PFSK-1 (cell line): ENCODE measurements around the gene EHBP1L1.

ENCODE experiments used
- FOXP2 ChIP-seq: optimal IDR thresholded peaks from 2 replicates; pipeline ENCODE3; 2011; ENCODE audit warnings: borderline replicate concordance, control low read depth, inconsistent platforms; ENCODE audit not compliant: insufficient read depth; ENCODE audit errors: extremely low read length, extremely low read depth
- POLR2AphosphoS5 ChIP-seq: IDR thresholded peaks from 2 replicates; pipeline ENCODE4 v1.6.1; 2012; ENCODE audit warnings: low read depth, mild to moderate bottlenecking, control low read depth, low read length, moderate library complexity
- SIN3A ChIP-seq: IDR thresholded peaks from 2 replicates; pipeline ENCODE4 v1.6.1; 2012; ENCODE audit warnings: mild to moderate bottlenecking, low read length, moderate library complexity, borderline replicate concordance; ENCODE audit not compliant: insufficient read depth
- TAF1 ChIP-seq: IDR thresholded peaks from 2 replicates; pipeline ENCODE4 v1.6.1; 2012; ENCODE audit warnings: low read length, control low read depth, borderline replicate concordance; ENCODE audit not compliant: insufficient read depth
- TF ChIP-seq, protein P1 (sequence below), 2 experiments: IDR thresholded peaks; 2 replicates each; pipeline versions ENCODE4 v1.6.1 to v1.8.0; 2011 to 2012; ENCODE audit warnings: low read depth in 2 of 2, low read length in 2 of 2, control low read depth in 1 of 2, inconsistent platforms in 1 of 2, mild to moderate bottlenecking in 1 of 2, moderate library complexity in 1 of 2; ENCODE audit not compliant: insufficient read depth in 1 of 2

The EHBP1L1 gene

DNA sequence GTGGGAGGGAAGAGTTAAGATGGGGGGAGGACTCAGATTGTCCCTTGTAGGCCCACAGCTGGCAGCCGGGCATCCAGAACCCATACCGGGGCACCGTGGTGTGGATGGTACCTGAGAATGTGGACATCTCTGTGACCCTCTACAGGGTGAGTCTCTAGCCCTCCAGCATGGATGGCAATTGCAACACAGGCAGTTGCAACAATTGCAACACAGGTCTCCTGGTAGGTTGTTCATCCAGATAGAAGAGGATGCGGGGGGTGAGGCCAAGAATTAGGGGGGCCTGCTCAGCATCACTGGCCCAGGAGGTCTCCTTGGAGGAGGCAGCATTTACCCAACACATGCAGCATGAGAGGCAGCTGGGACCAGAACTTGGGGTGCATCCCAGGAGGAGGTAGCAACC, 3.4 kb downstream of the EHBP1L1 start:
- TF ChIP-seq SIN3A (no peak), POLR2AphosphoS5 (no peak), TAF1 (no peak), FOXP2 (no peak)
- TF ChIP-seq, protein P1, sequence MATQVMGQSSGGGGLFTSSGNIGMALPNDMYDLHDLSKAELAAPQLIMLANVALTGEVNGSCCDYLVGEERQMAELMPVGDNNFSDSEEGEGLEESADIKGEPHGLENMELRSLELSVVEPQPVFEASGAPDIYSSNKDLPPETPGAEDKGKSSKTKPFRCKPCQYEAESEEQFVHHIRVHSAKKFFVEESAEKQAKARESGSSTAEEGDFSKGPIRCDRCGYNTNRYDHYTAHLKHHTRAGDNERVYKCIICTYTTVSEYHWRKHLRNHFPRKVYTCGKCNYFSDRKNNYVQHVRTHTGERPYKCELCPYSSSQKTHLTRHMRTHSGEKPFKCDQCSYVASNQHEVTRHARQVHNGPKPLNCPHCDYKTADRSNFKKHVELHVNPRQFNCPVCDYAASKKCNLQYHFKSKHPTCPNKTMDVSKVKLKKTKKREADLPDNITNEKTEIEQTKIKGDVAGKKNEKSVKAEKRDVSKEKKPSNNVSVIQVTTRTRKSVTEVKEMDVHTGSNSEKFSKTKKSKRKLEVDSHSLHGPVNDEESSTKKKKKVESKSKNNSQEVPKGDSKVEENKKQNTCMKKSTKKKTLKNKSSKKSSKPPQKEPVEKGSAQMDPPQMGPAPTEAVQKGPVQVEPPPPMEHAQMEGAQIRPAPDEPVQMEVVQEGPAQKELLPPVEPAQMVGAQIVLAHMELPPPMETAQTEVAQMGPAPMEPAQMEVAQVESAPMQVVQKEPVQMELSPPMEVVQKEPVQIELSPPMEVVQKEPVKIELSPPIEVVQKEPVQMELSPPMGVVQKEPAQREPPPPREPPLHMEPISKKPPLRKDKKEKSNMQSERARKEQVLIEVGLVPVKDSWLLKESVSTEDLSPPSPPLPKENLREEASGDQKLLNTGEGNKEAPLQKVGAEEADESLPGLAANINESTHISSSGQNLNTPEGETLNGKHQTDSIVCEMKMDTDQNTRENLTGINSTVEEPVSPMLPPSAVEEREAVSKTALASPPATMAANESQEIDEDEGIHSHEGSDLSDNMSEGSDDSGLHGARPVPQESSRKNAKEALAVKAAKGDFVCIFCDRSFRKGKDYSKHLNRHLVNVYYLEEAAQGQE (IDR thresholded peaks at IDR 0.05; ENCODE audit: insufficient read depth in 1 of 2, low read depth in 2 of 2, low read length in 2 of 2): no peak

DNA sequence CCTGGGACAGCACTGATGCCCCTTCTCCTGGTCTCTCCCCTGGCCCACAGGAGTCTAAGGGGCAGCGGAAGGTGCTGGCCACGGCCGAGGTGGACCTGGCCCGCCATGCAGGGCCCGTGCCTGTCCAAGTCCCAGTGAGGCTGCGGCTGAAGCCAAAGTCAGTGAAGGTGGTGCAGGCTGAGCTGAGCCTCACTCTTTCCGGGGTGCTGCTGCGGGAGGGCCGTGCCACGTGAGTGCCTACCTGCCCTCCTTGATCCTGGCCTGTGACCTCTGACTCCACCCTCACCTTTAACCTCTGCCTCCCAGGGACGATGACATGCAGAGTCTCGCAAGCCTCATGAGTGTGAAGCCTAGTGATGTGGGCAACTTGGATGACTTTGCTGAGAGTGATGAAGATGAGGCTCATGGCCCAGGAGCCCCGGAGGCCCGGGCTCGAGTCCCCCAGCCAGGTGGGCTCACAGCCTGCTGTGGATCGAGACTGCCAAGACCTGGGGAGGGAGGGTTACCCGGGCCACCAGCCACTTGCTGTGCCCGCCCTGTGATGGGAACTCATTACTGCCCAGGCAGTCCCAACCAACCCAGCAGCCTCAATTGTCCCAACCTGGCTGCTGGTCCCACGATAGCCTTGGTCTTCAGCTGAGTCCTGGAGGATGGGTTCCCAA, 4.3 kb downstream of the EHBP1L1 start:
- TF ChIP-seq SIN3A: no peak
- TF ChIP-seq, protein P1 (IDR thresholded peaks at IDR 0.05; ENCODE audit: insufficient read depth in 1 of 2, low read depth in 2 of 2, low read length in 2 of 2): no peak
- TF ChIP-seq FOXP2: no peak
- TF ChIP-seq TAF1: no peak
- TF ChIP-seq POLR2AphosphoS5: no peak

DNA sequence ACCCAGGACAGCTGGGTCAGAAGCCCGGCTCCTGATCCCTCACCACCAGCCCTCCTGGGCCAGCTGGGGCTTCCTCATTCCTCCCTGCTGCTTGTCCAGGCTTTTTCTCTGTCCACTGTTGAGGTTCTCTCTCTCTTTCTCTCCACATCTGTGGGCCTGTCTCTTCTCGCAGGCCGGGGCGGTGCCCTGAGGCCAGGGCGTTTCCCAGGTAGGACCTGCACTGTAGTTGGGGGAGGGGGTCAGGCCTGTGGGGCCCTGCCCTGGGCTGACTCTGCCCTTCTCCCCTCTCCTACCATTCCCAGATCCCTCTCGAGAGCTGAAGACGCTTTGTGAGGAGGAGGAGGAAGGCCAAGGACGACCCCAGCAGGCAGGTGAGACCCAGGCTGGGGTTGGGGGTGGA, 4.9 kb downstream of the EHBP1L1 start:
- TF ChIP-seq SIN3A: no peak
- no peak for TF ChIP-seq FOXP2
- TF ChIP-seq, protein P1 (IDR thresholded peaks at IDR 0.05; ENCODE audit: insufficient read depth in 1 of 2, low read depth in 2 of 2, low read length in 2 of 2): no peak
- TF ChIP-seq TAF1: no peak
- no peak for TF ChIP-seq POLR2AphosphoS5

DNA sequence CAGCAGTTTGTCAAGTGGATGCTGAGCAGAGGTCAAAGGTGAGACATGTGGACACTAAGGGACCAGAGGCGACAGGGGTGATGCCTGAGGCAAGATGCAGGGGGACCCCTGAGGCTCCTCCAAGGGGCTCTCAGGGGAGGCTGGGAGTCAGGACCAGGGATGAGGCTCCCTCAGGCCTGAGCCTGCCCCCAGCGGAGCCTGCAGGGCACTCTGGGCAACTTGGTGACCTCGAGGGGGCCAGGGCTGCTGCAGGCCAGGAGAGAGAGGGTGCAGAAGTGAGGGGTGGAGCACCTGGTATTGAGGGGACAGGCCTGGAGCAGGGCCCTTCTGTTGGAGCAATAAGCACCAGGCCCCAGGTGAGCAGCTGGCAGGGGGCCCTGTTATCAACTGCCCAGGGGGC, 6.1 kb downstream of the EHBP1L1 start:
- no peak for TF ChIP-seq POLR2AphosphoS5
- no peak for TF ChIP-seq SIN3A
- no peak for TF ChIP-seq TAF1

DNA sequence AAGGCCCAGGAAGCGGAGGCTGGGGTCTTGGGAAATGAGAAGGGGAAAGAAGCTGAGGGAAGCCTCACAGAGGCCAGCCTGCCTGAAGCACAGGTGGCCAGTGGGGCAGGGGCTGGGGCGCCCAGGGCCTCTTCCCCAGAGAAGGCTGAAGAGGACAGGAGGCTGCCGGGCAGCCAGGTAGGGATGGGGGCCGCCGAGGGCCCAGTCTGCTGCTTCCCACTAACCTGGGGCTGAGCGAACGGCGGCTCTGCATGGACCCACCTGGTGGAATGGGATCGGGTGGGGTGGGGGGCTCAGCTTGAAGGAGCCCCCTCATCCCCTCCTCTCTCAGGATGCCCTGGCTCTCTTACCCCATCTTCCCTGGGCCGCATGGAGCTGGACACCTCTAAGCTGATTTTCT, 7.7 kb downstream of the EHBP1L1 start:
- TF ChIP-seq, protein P1 (IDR thresholded peaks at IDR 0.05; ENCODE audit: insufficient read depth in 1 of 2, low read depth in 2 of 2, low read length in 2 of 2): no peak
- TF ChIP-seq FOXP2: no peak
- TF ChIP-seq SIN3A: no peak
- TF ChIP-seq POLR2AphosphoS5: no peak
- TF ChIP-seq TAF1: no peak
